GM20000 (cell line): ENCODE data around the gene OR10H1.

Experiments
- DNase-seq: peaks from one replicate; pipeline ENCODE4 v3.0.0; 2012; ENCODE audit warnings: low spot score
- TF ChIP-seq, protein P1 (sequence below): IDR thresholded peaks from 2 replicates; pipeline ENCODE4 v1.5.1; 2012; ENCODE audit warnings: mild to moderate bottlenecking, control low read depth; ENCODE audit errors: extremely low read depth, missing control alignments

The OR10H1 gene, protein sequence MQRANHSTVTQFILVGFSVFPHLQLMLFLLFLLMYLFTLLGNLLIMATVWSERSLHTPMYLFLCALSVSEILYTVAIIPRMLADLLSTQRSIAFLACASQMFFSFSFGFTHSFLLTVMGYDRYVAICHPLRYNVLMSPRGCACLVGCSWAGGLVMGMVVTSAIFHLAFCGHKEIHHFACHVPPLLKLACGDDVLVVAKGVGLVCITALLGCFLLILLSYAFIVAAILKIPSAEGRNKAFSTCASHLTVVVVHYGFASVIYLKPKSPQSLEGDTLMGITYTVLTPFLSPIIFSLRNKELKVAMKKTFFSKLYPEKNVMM

DNA sequence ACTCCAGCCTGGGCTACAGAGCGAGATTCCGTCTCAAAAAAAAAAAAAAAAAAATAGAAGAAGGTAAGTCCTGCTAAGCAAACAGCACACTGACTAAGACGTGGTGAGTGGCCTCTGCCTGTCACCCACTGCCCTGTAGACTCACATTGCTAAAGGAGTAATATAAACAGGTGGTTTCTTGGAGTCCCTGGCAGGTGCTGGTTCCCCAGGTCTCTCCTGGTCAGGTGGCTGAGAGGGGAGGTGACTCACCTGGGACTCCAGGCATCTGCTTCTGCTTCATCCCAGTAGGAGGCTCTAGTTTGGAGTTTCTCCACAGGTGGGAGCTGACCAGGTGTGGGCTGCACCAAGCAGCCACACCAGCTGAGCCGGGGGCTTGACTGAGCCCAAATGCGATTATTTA lies at the start of gene OR10H1:
OR10H1 (minus strand) TSS at position 359 of the 400 bp plus-strand sequence. CDS start 7,627 bp downstream, outside the sequence.
- TF ChIP-seq, protein P1, sequence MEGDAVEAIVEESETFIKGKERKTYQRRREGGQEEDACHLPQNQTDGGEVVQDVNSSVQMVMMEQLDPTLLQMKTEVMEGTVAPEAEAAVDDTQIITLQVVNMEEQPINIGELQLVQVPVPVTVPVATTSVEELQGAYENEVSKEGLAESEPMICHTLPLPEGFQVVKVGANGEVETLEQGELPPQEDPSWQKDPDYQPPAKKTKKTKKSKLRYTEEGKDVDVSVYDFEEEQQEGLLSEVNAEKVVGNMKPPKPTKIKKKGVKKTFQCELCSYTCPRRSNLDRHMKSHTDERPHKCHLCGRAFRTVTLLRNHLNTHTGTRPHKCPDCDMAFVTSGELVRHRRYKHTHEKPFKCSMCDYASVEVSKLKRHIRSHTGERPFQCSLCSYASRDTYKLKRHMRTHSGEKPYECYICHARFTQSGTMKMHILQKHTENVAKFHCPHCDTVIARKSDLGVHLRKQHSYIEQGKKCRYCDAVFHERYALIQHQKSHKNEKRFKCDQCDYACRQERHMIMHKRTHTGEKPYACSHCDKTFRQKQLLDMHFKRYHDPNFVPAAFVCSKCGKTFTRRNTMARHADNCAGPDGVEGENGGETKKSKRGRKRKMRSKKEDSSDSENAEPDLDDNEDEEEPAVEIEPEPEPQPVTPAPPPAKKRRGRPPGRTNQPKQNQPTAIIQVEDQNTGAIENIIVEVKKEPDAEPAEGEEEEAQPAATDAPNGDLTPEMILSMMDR, result no peak
- DNase-seq, result no peak

DNA sequence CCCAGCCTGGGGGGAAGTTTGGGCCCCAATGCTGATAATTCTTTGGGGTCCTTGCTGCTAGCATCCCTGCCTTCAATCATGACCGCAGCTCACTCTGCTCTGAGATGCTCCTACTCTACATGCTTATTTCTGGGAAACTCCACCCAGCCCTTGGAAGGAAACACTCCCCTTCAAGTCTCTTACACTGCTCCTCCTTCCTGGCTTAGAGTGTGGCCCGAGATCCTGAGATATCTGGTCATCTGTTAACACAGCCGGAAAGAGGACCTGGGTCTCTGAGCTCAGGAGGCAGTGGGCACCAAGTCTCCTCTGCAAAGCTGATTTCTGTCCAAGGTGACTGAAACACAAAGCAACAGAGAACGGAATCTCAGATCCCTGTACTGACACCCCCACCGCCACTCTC lies 49.4 kb upstream of the OR10H1 start:
- TF ChIP-seq, protein P1, result no peak
- DNase-seq, result no peak

DNA sequence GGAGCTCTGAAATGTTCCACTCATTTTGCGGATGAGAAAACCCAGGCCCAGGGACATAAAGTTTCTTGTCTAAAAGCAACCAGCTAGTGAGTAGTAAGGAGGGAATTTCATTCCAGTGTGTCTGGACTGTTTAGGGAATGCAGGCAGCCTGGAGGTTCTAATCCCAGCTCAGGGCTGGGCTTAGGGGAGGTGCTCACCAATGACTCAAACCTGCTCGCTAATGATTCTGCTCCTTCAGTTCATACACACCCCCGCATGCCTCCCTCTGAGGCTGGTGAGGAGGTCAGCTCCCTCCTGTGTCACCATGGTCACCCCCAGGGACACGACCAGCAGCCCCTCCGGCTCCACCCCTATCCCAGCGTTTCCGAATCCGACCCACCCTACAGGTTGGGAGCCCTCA lies 47.8 kb upstream of the OR10H1 start:
- TF ChIP-seq, protein P1, result no peak
- DNase-seq, result no peak

DNA sequence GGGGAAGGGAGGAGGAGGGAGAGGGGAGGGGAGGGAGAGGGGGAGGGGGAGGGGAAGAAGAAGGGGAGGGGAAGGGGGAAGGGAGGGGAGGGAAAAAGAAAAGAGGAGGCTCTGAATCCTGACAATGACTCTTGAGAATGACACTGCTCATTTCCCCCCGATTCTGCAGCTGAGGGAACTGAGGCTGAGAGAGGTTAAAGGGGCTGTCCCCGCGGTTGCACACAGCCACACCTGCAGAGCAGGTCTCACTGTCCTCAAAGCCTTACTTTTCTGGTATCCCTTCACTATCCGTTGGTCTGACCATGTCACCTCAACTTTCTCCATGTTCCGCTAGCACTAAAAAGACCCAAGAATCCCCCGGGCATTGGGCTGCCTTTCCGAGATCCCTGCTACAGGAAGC lies 47.0 kb upstream of the OR10H1 start:
- TF ChIP-seq, protein P1, result no peak
- no peak for DNase-seq

DNA sequence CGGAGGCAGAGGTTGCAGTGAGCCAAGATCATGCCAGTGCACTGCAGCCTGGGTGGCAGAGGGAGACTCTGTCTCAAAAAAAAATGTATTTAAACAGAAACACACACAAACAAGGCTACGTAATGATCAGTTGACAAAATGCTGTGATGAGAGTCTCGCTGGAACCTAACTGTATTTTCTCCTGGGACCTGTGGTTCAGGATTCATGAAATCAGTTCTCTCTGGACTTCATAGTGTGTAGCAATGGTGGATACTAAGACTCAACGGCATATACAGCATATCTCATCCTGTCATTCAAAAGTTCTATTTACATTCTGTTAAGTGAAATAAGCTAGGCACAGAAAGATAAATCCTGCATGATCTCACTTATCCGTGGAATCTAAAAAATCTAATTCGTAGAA lies 45.1 kb upstream of the OR10H1 start:
- no peak for DNase-seq

DNA sequence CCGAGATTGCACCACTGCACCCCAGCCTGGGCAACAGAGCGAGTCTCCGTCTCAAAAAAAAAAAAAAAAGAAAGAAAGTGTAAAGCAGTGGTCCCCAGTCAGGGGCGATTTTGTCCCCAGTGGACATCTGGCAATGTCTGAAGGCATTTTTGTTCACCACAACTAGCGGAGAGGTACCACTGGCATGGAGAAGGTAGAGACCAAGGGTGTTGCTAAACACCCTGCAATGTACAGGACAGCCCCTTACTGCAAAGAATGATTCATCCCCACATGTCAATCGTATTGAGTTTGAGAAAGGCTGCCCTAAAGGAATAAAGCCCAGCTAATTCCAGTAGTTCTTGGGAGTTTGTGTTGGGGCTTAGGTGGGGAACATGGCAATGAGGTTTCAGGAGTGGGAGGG lies 43.7 kb upstream of the OR10H1 start:
- DNase-seq, result no peak
- TF ChIP-seq, protein P1, result no peak

More for the DNA sequence above, 45.1 kb upstream of the OR10H1 start:
- TF ChIP-seq, protein P1, result no peak

DNA sequence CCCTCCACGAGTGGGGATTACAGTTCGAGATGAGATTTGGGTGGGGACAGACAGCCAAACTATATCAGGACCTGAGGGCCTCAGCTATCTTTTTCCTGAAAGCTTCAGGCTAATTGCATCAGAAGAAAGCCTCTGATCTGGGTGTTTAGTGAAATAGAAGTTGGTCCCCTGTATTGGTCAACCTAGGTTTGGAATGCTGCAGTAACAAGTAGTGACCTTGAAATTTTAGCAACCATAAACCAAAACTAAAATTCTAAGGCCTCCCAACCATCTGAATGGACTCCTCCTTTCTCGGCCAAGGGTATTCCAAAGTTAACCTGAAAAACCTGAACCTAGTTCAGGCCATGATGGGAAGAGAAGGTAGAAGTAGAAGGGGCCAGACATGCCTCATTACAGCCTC lies 34.9 kb upstream of the OR10H1 start:
- no peak for DNase-seq
- TF ChIP-seq, protein P1, result no peak
